GM18505 (cell line): ENCODE results near the gene SUN1.

Source experiments
- ATAC-seq: cut with Tn5 transposase; IDR thresholded peaks from one replicate; pipeline ENCODE4 v1.9.1; 2021; ENCODE audit not compliant: unreplicated experiment
- POLR2A ChIP-seq: IDR thresholded peaks from 4 replicates; pipeline ENCODE4 v1.6.1; 2011; ENCODE audit warnings: borderline replicate concordance; ENCODE audit not compliant: insufficient read depth, insufficient read length; ENCODE audit errors: extremely low read depth

Gene SUN1

DNA sequence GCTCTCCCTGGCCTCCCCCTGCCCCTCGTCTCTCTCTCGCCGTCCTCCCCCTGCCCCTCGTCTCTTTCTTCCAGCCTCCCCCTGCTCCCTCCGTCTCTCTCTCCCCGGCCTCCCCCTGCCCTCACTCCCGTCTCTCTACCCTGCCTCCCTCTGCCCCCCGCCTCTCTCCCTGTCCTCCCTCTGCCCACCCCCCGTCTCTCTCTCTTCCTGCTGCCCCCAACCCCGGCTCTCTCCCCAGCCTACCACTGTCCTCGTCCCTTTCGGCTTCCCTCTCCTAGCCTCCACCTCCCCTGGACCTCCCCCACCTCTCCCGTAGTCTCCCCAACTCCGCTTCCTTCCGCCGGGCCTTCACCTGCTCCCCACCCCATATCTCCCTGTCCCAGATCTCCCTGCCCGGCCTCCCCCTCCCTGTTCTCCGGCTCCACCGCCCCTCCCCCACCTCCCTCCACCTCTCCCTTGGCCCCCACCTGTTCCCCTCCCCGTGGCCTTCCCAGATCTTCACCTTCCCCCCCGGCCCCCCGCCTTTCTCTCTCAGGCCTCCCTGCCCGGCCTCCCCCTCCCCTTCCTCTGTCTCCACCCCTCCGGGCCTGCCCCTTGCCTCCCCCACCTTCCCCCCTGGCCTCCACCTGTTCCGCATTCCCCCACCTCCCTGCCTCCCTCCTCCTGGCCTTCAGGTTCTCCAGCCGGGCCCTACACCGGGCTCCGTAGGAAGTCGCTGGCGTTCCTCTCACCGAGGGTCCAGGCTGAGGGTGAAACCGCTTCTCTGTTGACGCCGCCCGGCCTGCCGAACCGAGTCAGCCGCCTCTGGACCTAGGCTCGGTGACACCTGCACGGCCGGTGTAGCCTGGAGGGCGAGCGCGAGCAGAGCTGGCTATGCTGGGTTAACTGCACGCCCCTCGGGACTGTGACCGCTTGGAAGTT is 45.3 kb downstream of the SUN1 start:
- no peak for ATAC-seq
- TF ChIP-seq POLR2A: no peak

DNA sequence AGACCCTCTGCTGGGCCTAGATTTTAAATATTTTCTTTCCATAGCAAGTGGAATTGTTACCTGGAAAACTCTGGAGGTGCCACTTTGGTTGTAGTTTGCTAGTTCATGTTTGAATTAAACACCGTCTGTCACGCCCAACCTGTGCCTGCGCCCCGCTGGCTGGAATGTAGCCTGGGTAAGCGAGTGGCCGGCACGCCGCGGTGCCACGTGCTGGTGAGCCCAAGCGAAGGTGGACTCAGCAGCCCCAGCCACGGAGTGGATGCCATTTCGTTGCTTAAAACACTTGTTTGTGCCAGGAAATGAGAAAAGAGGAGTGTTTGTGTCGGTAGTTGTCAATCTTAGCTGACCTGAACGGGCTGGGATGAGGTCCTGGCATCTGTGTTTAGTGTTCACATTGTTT is 46.8 kb downstream of the SUN1 start:
- ATAC-seq: no peak
- TF ChIP-seq POLR2A: no peak

DNA sequence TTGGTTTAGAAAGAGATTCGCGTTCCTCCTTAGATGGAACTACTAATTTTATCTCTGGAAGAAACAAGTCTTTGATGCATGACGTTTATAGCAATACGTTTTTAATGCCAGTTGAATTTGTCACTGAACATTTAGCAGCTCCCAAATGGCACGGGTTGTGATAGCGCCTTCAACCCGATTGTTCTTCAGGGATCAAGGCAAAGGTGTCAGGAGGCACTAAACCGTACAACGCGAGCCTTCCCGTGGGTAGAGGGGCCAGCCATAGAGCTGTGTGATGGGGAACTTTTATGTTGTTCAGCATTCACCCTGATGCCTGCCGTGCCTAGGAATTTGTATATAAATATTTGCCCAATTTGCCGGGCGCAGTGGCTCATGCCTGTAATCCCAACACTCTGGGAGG is 47.4 kb downstream of the SUN1 start:
- no peak for TF ChIP-seq POLR2A
- no peak for ATAC-seq

DNA sequence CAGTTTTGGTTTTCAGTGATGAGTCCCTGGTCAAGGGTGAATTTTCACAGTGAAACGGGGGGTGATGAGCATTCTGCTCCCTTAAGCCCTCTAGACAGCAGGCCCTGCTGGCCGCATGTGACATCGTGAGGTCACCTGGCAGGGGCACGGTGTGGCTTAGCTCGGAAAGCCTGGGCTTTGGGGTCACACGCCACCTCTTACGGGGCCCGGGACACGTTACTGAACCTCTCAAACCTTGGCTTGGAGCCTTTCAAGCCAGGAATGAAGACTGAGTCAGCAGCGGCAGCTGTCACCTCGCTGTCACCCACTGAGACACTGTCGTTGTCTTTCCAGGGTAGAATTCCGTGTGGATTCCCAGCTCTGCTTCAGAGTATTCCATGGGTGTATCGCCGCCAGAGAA is 48.2 kb downstream of the SUN1 start:
- ATAC-seq: no peak
- no peak for TF ChIP-seq POLR2A

DNA sequence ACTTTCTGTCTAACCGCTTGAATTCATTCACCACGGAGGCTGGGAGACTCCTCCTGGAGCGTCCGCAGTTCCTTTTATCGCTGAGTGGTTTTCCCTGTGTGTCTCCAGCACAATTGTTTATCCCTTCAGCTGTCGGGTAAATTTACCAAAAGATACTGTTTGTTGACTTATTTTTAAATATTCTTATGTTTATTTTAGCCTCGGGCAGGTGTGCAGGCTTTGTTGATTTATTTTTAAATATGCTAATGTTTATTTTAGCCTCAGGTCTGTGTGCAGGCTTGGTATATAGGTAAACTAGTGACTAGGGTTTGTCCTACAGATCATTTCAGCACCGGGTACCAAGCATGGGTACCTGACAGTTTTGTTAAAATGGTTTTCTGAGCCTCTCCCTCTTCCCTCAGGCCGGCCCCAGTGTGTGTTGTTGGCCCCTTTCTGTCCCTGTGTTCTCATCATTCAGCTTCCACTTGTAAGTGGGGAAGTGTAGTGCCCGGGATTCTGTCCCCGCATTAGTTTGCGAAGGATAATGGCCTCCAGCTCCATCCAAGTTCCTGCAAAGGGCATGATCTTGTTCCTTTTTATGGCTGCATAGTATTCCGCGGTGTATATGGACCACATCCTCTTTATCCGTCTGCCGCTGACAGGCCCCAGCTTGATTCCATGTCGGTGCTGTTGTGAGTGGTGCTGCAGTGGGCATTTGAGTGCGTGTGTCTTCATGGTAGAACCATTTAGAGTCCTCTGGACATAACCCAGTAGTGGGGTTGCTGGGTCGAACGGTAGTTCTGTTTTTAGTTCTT is 49.4 kb downstream of the SUN1 start:
- ATAC-seq: no peak
- TF ChIP-seq POLR2A: no peak

DNA sequence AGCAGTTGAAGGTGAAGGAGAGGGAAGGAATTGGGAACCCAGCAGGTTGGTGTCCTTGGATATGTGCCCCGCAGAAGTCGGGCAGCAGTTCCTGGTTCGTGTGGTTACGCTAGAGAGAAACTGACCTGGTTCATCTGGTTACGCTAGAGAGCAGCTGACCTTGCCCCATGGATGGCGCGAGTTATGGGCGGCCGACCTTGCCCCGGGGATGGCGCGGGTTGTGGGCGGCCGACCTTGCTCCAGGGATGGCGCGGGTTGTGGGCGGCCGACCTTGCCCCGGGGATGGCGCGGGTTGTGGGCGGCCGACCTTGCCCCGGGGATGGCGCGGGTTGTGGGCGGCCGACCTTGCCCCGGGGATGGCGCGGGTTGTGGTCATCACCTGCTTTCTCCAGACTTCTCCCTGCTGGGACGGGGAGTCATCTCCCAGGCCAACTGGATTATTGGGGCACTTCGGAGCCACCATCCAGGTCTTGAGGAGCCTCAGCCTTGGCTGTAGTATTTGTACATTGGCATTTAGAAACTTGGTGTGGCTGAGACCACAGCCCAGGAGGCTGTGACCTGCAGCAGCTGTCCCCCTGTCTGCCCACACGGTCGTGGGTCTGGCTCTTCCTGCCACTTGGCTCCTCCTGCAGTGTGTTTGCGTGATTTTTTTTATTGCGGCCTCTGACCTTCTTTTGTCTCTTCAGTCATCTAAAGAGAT is 50.2 kb downstream of the SUN1 start:
- no peak for TF ChIP-seq POLR2A
- ATAC-seq: no peak

DNA sequence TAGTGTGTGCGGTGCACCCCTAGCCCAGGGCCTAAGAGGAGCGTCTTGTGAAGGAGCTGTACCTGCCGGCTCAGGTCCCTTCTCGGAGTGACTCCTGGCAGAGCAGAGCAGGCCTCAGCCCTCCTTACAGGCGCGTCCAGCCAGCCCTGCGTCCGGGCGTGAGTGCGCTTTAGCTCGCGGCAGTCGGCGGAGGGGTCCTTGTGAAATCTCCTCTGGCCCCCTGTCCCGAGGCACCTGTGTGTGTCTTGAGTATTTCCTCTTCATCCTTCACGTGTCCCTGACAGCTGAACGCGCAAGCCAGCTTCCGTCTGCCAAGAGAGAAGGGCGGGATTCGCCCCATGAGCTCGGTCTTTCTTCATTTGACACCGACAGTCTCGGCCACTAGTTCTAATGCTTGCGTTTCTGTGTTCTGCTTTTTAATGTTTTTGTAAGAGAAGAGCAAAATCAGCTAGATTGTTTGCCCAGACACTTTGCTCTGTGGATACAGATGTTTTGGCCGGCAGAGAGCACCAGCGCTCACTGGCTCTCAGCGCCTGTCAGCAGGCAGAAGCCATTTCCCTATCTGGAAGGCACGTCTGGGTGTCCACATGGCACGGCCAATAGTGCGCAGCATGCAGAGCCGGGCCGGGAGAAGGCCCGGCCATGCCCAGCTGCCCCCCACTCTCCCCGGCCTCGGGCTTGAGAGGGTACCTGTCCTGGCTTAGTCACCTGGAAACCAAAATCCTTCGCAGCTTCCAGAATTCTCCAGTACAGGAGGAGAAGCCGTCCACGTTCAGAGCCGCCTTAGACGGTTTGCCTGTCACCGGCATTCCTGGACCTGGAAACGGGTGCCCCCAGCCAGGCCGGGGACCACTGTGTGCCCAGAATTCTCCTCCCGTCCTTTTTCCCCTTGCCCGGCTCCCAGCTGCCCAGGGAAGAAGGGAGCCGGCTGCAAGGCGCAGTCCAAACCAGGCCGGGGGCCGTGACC is 51.1 kb downstream of the SUN1 start:
- no peak for ATAC-seq
- no peak for TF ChIP-seq POLR2A

DNA sequence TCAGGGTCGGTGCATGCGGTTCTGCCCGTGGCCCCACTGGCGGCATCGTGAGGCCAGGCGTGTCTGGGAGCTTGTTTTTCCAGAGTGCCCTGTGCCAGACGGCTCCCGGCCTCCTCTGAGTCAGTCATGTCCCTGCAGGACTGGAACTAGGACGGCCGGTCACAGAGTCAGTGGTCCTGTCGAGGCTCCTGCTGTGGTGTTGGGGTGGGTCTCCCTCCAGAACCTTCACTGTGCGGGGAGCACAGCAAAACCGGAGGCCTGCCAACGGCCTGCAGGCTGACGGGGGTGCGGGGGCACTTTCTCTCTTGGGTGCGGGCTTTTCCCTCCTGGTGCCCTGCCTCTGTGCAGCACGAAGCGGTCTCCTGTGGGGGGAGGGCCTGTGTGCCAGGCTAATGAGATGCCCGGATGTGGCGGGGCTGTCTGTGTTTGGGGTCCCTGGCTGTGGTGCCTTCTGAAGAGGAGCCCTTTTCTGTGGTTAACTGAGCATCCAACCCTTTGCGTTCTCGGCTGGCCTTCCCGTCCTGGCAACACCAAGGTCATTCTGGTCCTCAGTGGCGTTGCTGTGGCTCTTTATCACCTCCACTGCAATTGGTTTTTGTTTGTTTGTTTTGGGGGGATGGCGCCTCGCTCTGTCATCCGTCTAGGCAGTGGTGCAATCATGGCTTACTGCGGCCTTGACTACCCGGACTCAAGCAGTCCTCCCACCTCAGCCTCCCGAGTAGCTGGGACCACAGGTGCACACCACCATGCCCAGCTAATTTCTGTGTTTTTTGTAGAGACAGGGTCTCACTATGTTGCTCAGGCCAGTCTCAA is 52.1 kb downstream of the SUN1 start:
- ATAC-seq: no peak
- TF ChIP-seq POLR2A: no peak

DNA sequence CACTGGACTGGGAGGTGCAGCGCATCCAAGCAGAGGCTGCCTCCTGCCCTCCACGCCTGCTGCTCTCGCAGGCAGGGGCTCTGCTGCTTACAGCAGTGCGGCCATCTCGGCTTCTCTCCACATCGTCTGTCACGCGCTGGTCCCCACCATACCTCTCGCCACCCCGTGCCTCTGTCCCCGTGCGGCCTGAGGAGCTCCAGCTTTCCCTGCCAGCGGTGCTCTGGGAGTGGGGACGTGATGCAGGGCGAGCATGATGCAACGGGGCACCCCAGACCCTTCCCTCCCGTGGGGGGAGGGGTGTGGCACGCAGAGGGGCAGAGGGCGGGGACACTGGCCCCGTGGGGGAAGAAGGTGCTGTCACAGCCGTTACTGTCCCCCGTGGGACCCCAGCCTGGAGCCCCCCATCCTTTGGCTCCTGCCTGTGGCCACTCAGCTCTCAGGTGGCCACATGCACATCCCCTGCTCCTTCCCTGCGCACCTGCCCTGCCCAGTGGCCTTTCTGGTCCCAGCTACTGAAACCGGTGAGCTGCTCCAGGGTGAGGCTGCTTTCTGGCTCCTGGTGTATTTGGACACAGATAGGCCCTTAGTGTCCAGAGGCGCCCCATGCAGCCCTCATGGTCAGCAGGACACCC is 53.1 kb downstream of the SUN1 start:
- ATAC-seq: no peak
- TF ChIP-seq POLR2A: no peak

DNA sequence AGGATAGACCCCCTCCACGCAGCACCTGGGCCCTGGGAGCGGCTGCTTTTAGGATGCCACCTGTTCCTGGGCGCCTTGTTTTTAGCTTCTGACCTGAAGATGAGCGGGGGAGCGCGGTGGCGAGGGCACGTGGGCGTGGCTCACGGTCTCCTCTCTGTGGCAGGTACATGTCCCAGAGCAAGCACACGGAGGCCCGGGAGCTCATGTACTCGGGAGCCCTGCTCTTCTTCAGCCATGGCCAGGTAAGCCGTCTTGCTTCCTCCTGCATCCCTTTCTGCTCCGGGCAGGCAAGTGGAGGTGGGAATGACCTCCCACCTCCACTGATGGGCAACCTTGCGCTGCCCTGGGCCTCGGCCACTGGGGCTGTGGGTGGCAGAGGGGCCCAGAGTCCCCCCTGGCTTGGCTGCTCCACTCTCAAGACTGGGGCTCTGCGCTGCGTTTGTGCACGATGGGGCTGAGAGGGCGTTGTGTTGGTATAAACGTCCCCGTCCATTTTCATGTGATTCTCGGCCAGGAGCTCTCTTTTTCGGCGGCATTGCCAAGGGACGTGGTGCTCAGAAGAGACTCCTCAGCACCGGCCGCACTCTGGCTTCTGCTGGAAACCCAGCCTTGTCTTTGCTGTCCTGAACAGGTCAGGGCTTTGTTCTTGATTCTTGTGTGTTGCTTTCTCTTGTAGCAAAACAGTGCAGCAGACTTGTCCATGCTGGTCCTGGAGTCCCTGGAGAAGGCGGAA is 53.8 kb downstream of the SUN1 start:
- TF ChIP-seq POLR2A: no peak
- ATAC-seq: no peak
